GM18858 (cell line): ENCODE results near the gene IFNGR1.

ENCODE experiments used
- ATAC-seq: cut with Tn5 transposase; IDR thresholded peaks from one replicate; pipeline ENCODE4 v1.9.1; 2021; ENCODE audit not compliant: unreplicated experiment

The IFNGR1 gene

GRCh38 chr6:137177611-137178010, 41.6 kb downstream of the IFNGR1 start:
- no peak for ATAC-seq

- no peak for ATAC-seq
These were observed 42.5 kb downstream of the IFNGR1 start for GRCh38 chr6:137176729-137177128.

GRCh38 chr6:137175868-137176245, 43.3 kb downstream of the IFNGR1 start:
- no peak for ATAC-seq

- no peak for ATAC-seq
These were observed 43.9 kb downstream of the IFNGR1 start for GRCh38 chr6:137175157-137175867.

- no peak for ATAC-seq
These were observed 45.7 kb downstream of the IFNGR1 start, which contains the start of gene IL22RA2 for GRCh38 chr6:137173501-137173900. Gene IL22RA2 (minus strand): TSS chr6:137173644. CDS start chr6:137161749, 11,895 bp downstream.

- ATAC-seq = no peak
These were observed 46.3 kb downstream of the IFNGR1 start for GRCh38 chr6:137172734-137173431.

- no peak for ATAC-seq
These were observed 47.1 kb downstream of the IFNGR1 start for GRCh38 chr6:137171824-137172733.

GRCh38 chr6:137171053-137171374, 48.2 kb downstream of the IFNGR1 start:
- no peak for ATAC-seq

- ATAC-seq = no peak
These were observed 48.7 kb downstream of the IFNGR1 start for GRCh38 chr6:137170266-137171052.

- no peak for ATAC-seq
These were observed 51.3 kb downstream of the IFNGR1 start for GRCh38 chr6:137167702-137168377.

GRCh38 chr6:137166247-137167098, 52.7 kb downstream of the IFNGR1 start:
- ATAC-seq = no peak

- ATAC-seq = peak; percentile 56
These were observed 53.6 kb downstream of the IFNGR1 start for GRCh38 chr6:137165375-137166246.

GRCh38 chr6:137163732-137164318, 55.4 kb downstream of the IFNGR1 start:
- ATAC-seq = no peak

- no peak for ATAC-seq
These were observed 56.4 kb downstream of the IFNGR1 start for GRCh38 chr6:137162692-137163306.

- no peak for ATAC-seq
These were observed 57.2 kb downstream of the IFNGR1 start for GRCh38 chr6:137161949-137162348.

GRCh38 chr6:137160763-137161162, 58.4 kb downstream of the IFNGR1 start:
- ATAC-seq = no peak

- no peak for ATAC-seq
These were observed 59.3 kb downstream of the IFNGR1 start for GRCh38 chr6:137159912-137160311.

GRCh38 chr6:137157601-137158000, 61.6 kb downstream of the IFNGR1 start:
- no peak for ATAC-seq
